Esophagus squamous epithelium (tissue), 5 donors: ENCODE results near the gene GLB1L. TPM values are rescaled to one million over a fixed set of nuclear protein-coding genes. Genes with fewer than 3 reads are reported as not detected.

Experiments
- DNase-seq: peaks from one replicate; lab custom pipeline; 2025; lab: John Stamatoyannopoulos, UW
- H3K27ac ChIP-seq, 4 donors: fragments of 200-600 bp; sonication (generic); one replicate each; pipeline ENCODE4 v1.5.1; 2016 to 2019; ENCODE audit warnings: mild to moderate bottlenecking in 1 of 4
- H3K27me3 ChIP-seq, 4 donors: fragments of 200-600 bp; sonication (generic); 1 replicate in 3 of 4; 2 replicates in 1 of 4; pipeline versions ENCODE4 v1.5.1 to v1.6.0; 2017 to 2021; ENCODE audit warnings: antibody characterized with exemption in 1 of 4
- H3K36me3 ChIP-seq, 3 donors: fragments of 200-600 bp; sonication (generic); one replicate each; pipeline ENCODE4 v1.5.1; 2016 to 2019
- H3K4me1 ChIP-seq, 3 donors: fragments of 200-600 bp; sonication (generic); one replicate each; pipeline ENCODE4 v1.5.1; 2017 to 2019
- H3K4me3 ChIP-seq, 4 donors: fragments of 200-600 bp; sonication (generic); 1 replicate in 3 of 4; 2 replicates in 1 of 4; pipeline ENCODE4 v1.5.1; 2016 to 2019; ENCODE audit warnings: mild to moderate bottlenecking in 2 of 4, moderate library complexity in 1 of 4
- H3K9me3 ChIP-seq, 3 donors: fragments of 200-600 bp; sonication (generic); one replicate each; pipeline ENCODE4 v1.5.1; 2016 to 2019
- POLR2A ChIP-seq, 4 donors: fragments of 450-650 bp; IDR thresholded peaks; one replicate each; pipeline ENCODE4 v1.6.1; 2017; ENCODE audit warnings: antibody characterized with exemption in 4 of 4, mild to moderate bottlenecking in 4 of 4, moderate library complexity in 3 of 4
- WGBS, 2 donors: methylation state at CpG; one replicate each; pipeline ENCODE4 v1.1.5; 2018; 5-methylcytosine and 5-hydroxymethylcytosine counted together
- intact Hi-C: fragments of 100-400 bp; cut with DNase I; formaldehyde crosslinking; loops from one replicate; pipeline ENCODE4 v1.15.0; 2022
- total RNA-seq, 4 donors: library from RNA; depleted of rRNA; stranded (reverse); fragments of >200 nt; gene quantifications; one replicate each; pipeline ENCODE4 v1.1.0, GENCODE V29; 2016
- TF ChIP-seq, protein P1 (sequence below), 6 experiments: fragments of 450-650 bp in 4 of 6; fragments of 200-600 bp in 2 of 6; sonication (generic) in 2 of 6; IDR thresholded peaks; one replicate each; pipeline ENCODE4 v1.5.1; 2016 to 2019; ENCODE audit warnings: antibody characterized with exemption in 6 of 6, mild to moderate bottlenecking in 4 of 6, moderate library complexity in 4 of 6
- donor health status: DM: yes; HTN: yes; CAD: no.

The GLB1L gene
- total RNA-seq, 4 donors from 2014 or later, result 1.2 to 2.3 (median 1.7) TPM

DNA sequence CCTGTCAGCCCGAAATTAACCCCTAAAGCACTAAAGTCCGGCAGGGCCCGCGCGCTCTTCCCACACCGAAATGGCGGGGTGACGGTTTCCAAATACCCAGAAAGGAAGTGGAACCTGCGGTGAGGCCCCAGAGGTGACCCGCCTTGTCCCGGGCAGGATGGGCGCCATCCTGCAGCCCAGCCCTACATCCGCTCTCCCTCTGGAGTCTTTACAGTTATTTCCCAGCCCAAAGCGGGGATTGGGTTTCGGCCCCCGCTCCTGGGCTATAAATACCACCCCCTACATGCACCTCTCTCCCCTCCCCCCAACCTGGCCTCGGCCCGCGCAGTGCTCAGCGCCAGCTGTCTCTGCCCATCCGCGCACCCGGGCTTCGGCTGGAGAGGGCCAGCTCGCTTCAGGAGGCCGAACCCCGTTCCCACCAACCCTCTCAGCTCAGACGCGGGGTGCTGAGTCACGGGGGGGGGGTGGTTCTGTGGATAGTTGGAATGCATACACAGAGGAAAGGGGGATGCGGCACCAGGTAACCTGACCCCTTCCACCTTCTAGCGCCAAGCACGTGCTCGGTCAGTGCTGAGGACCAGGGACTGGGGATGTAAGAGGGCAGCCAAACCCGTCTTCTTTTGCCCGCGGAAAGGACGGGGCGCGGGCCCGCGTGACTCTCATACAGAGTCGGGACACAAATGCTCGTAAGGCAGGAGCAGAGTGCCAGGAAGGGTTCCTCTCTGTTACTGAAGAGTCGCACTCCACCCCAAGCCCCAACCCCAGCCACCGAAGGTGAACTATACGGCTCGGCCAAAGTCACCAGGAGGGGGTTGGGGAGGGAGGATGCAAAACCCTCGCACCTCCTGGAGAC lies 7.9 kb upstream of the GLB1L start, which contains the start of gene TUBA4B:
TUBA4B (plus strand) TSS at position 344 of the 853 bp plus-strand sequence; CDS start at position 509, 165 bp downstream.
- Histone ChIP-seq H3K9me3 (no peaks in the 10 kb centered on the region), H3K36me3 (peaks cover 6 to 27% (median 8%) of the 10 kb centered on the region in 3 donors), H3K27ac (peak within 1 kb of the TSS; percentile 93 to 96 (median 95)), H3K4me1 (peaks cover 50 to 78% (median 58%) of the 10 kb centered on the region in 3 donors), H3K27me3 (peaks cover 0 to 2% (median 0%) of the 10 kb centered on the region in 4 donors), H3K4me3 (peak within 1 kb of the TSS; percentile 65 to 83 (median 74))
- intact Hi-C loops, result no loop called here
- TF ChIP-seq POLR2A (IDR thresholded peaks at IDR 0.05), result no peak
- TF ChIP-seq, protein P1, sequence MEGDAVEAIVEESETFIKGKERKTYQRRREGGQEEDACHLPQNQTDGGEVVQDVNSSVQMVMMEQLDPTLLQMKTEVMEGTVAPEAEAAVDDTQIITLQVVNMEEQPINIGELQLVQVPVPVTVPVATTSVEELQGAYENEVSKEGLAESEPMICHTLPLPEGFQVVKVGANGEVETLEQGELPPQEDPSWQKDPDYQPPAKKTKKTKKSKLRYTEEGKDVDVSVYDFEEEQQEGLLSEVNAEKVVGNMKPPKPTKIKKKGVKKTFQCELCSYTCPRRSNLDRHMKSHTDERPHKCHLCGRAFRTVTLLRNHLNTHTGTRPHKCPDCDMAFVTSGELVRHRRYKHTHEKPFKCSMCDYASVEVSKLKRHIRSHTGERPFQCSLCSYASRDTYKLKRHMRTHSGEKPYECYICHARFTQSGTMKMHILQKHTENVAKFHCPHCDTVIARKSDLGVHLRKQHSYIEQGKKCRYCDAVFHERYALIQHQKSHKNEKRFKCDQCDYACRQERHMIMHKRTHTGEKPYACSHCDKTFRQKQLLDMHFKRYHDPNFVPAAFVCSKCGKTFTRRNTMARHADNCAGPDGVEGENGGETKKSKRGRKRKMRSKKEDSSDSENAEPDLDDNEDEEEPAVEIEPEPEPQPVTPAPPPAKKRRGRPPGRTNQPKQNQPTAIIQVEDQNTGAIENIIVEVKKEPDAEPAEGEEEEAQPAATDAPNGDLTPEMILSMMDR (IDR thresholded peaks at IDR 0.05), result no peak
- whole genome bisulfite sequencing, 2 donors, result 1 to 8% methylated on average over 4 to 28 of the region's 49 CpGs
- no peak for DNase-seq

DNA sequence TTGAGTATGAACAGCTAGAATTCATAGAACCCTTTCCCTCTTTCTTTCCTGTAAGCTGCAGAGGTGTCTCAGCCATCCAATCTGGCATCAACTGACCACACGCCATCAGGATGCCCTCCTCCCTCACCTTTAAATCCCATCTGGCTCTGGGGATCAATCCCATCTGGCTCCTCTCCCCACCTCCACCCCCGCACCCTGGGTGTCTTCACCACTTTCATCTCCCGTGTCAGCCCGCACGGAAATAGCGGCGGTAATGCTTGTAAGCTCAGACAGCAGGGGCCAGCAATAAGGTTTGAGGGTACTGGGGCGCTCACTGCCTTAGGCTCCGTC lies 7.3 kb upstream of the GLB1L start:
- TF ChIP-seq POLR2A (IDR thresholded peaks at IDR 0.05), result no peak
- TF ChIP-seq, protein P1 (IDR thresholded peaks at IDR 0.05), result no peak
- peaks cover 51 to 84% (median 59%) of the 10 kb centered on the region in 3 donors for H3K4me1 ChIP-seq
- 21 to 27% methylated on average over 2 of the region's 9 CpGs for WGBS, 2 donors
- no peaks in the 10 kb centered on the region for H3K27me3 ChIP-seq
- peak overlapping the region; percentile 65 to 83 (median 74) for H3K4me3 ChIP-seq
- H3K27ac ChIP-seq, result peak overlapping the region; percentile 93 to 96 (median 95)
- no peak for DNase-seq
- H3K9me3 ChIP-seq, result no peaks in the 10 kb centered on the region
- intact Hi-C loops, result no loop called here
- H3K36me3 ChIP-seq, result peaks cover 8 to 33% (median 11%) of the 10 kb centered on the region in 3 donors

- 49 to 50% methylated on average over 3 to 5 of the region's 5 CpGs for WGBS, 2 donors
- Histone ChIP-seq H3K36me3 (peaks cover 8 to 37% (median 11%) of the 10 kb centered on the region in 3 donors), H3K4me1 (peaks cover 51 to 88% (median 63%) of the 10 kb centered on the region in 3 donors), H3K27me3 (no peaks in the 10 kb centered on the region), H3K9me3 (no peaks in the 10 kb centered on the region), H3K27ac (peak overlapping the region; percentile 93 to 96 (median 95)), H3K4me3 (peak overlapping the region; percentile 65 to 83 (median 74))
- TF ChIP-seq, protein P1 (IDR thresholded peaks at IDR 0.05), result no peak
- peak in 1 of 4 donors; percentile 23 for TF ChIP-seq POLR2A (IDR thresholded peaks at IDR 0.05)
- DNase-seq, result no peak
- intact Hi-C loops, result no loop called here
Observed at GRCh38 chr2:219252084-219252483, 6.8 kb upstream of the GLB1L start.

- peaks cover 8 to 42% (median 11%) of the 10 kb centered on the region in 3 donors for H3K36me3 ChIP-seq
- H3K4me3 ChIP-seq, result peak overlapping the region in 3 of 4 donors; percentile 69 to 83 (median 78)
- no peak for DNase-seq
- no peaks in the 10 kb centered on the region for H3K9me3 ChIP-seq
- H3K27ac ChIP-seq, result peak overlapping the region; percentile 93 to 96 (median 95)
- TF ChIP-seq POLR2A (IDR thresholded peaks at IDR 0.05), result no peak
- TF ChIP-seq, protein P1 (IDR thresholded peaks at IDR 0.05), result no peak
- no peaks in the 10 kb centered on the region for H3K27me3 ChIP-seq
- intact Hi-C loops, result no loop called here
- WGBS, 2 donors, result 75% methylated on average over 4 to 6 of the region's 6 CpGs
- H3K4me1 ChIP-seq, result peaks cover 51 to 93% (median 68%) of the 10 kb centered on the region in 3 donors
Observed at GRCh38 chr2:219251656-219252055, 6.4 kb upstream of the GLB1L start.
